Measurements from ENCODE around the gene HPS1. TPM values are rescaled to one million over a fixed set of nuclear protein-coding genes. Genes with fewer than 3 reads are reported as not detected.

The HPS1 gene
- total RNA-seq, 1 experiment from 2014 or later: 146 TPM

GRCh38 chr10:98444314-98445006 lies 2.3 kb downstream of the HPS1 start:
- Histone ChIP-seq H3K27me3 (ENCODE audit: control insufficient read depth, insufficient read depth, low read length) (no peaks in the 10 kb centered on the region), H3K4me3 (ENCODE audit: low read depth in 2 of 2, low read length in 2 of 2) (no peak overlapping the region), H3K4me1 (ENCODE audit: control insufficient read depth, insufficient read depth, low read length) (peaks cover 12% of the 10 kb centered on the region), H3K9me3 (ENCODE audit: control insufficient read depth, insufficient read depth, low read depth, low read length) (no peaks in the 10 kb centered on the region), H3K27ac (ENCODE audit: low read length) (no peak overlapping the region), H3K36me3 (ENCODE audit: control insufficient read depth, insufficient read depth, low read length) (peaks cover 25% of the 10 kb centered on the region)
- BruUV-seq (replicated peaks): TSS peak; percentile 54
- CTCF ChIA-PET: no interaction called here
- POLR2A ChIA-PET: no interaction called here
- TF ChIP-seq POLR2AphosphoS5 (IDR thresholded peaks at IDR 0.05; ENCODE audit: low read depth, low read length) (no peak), SIN3A (IDR thresholded peaks at IDR 0.05; ENCODE audit: borderline replicate concordance, insufficient read depth, low read depth, low read length) (no peak), TCF7L2 (IDR thresholded peaks at IDR 0.05; ENCODE audit: low read depth, low read length) (no peak), CTCF (IDR thresholded peaks at IDR 0.05) (no peak), REST (IDR thresholded peaks at IDR 0.05; ENCODE audit: insufficient read depth in 1 of 2, low read depth in 2 of 2, low read length in 1 of 2) (no peak)
- in situ Hi-C loops (cut with HindIII; ENCODE audit: low pct_unique_long_range_greater_than_20kb, low sequenced_read_pairs) (no loop called here), intact Hi-C loops (cut with micrococcal nuclease; ENCODE audit: unreplicated experiment) (no loop called here)
- DNase-seq (ENCODE audit: low read depth, low spot score) (no peak), ATAC-seq (no peak)

- H3K27me3 ChIP-seq (ENCODE audit: control insufficient read depth, insufficient read depth, low read length): no peaks in the 10 kb centered on the region
- CTCF ChIA-PET: no interaction called here
- no peak for TF ChIP-seq REST (IDR thresholded peaks at IDR 0.05; ENCODE audit: insufficient read depth in 1 of 2, low read depth in 2 of 2, low read length in 1 of 2)
- BruUV-seq (replicated peaks): no TSS peak
- peaks cover 25% of the 10 kb centered on the region for H3K36me3 ChIP-seq (ENCODE audit: control insufficient read depth, insufficient read depth, low read length)
- no peak overlapping the region for H3K4me3 ChIP-seq (ENCODE audit: low read depth in 2 of 2, low read length in 2 of 2)
- intact Hi-C loops (cut with micrococcal nuclease; ENCODE audit: unreplicated experiment) (no loop called here), in situ Hi-C loops (cut with HindIII; ENCODE audit: low pct_unique_long_range_greater_than_20kb, low sequenced_read_pairs) (no loop called here)
- no peaks in the 10 kb centered on the region for H3K4me1 ChIP-seq (ENCODE audit: control insufficient read depth, insufficient read depth, low read length)
- no peak overlapping the region for H3K27ac ChIP-seq (ENCODE audit: low read length)
- ATAC-seq (no peak), DNase-seq (ENCODE audit: low read depth, low spot score) (no peak)
- POLR2A ChIA-PET: no interaction called here
- no peaks in the 10 kb centered on the region for H3K9me3 ChIP-seq (ENCODE audit: control insufficient read depth, insufficient read depth, low read depth, low read length)
Measured at GRCh38 chr10:98438715-98439114, 8.0 kb downstream of the HPS1 start.

Data from Panc1 (cell line).